ENCODE measurements around the gene ATXN7.

Gene ATXN7

GRCh38 chr3:63934041-63934866, 70.6 kb downstream of the ATXN7 start:
- no peak for DNase-seq

GRCh38 chr3:63936925-63937324, 73.3 kb downstream of the ATXN7 start:
- DNase-seq, result no peak

- no peak for DNase-seq
Measured at GRCh38 chr3:63937661-63938651, 74.3 kb downstream of the ATXN7 start.

- DNase-seq, result no peak
Measured at GRCh38 chr3:63940389-63940757, 76.7 kb downstream of the ATXN7 start.

GRCh38 chr3:63942528-63942927, 78.9 kb downstream of the ATXN7 start:
- no peak for DNase-seq

- DNase-seq, result no peak
Measured at GRCh38 chr3:63943678-63944077, 80.0 kb downstream of the ATXN7 start.

- DNase-seq, result no peak
Measured at GRCh38 chr3:63945558-63946096, 82.0 kb downstream of the ATXN7 start.

GRCh38 chr3:63946753-63947152, 83.1 kb downstream of the ATXN7 start:
- no peak for DNase-seq

- no peak for DNase-seq
Measured at GRCh38 chr3:63947594-63947993, 83.9 kb downstream of the ATXN7 start.

- no peak for DNase-seq
Measured at GRCh38 chr3:63949005-63949404, 85.3 kb downstream of the ATXN7 start.

- DNase-seq, result no peak
Measured at GRCh38 chr3:63950698-63951097, 87.0 kb downstream of the ATXN7 start.

GRCh38 chr3:63951492-63952247, 88.0 kb downstream of the ATXN7 start:
- no peak for DNase-seq

GRCh38 chr3:63952248-63952594, 88.6 kb downstream of the ATXN7 start:
- DNase-seq, result no peak

- DNase-seq, result no peak
Measured at GRCh38 chr3:63954182-63954581, 90.5 kb downstream of the ATXN7 start.

GRCh38 chr3:63955036-63955650, 91.5 kb downstream of the ATXN7 start:
- DNase-seq, result no peak

- DNase-seq, result no peak
Measured at GRCh38 chr3:63955830-63956545, 92.3 kb downstream of the ATXN7 start.

GRCh38 chr3:63959146-63959545, 95.5 kb downstream of the ATXN7 start:
- DNase-seq, result no peak

- no peak for DNase-seq
Measured at GRCh38 chr3:63960048-63960711, 96.5 kb downstream of the ATXN7 start.

- peak; percentile 59 for DNase-seq
Measured at GRCh38 chr3:63961891-63962290, 98.2 kb downstream of the ATXN7 start.

- DNase-seq, result no peak
Measured at GRCh38 chr3:63963496-63963895, 99.8 kb downstream of the ATXN7 start.
